Thyroid gland (tissue), 4 donors: Measurements from ENCODE around the gene NEMP1. TPM values are rescaled to one million over a fixed set of nuclear protein-coding genes. Genes with fewer than 3 reads are reported as not detected.

Source experiments
- DNase-seq, 2 donors: peaks; one replicate each; pipeline ENCODE4 v3.0.0-alpha.2; 2019
- H3K27ac ChIP-seq, 3 donors: fragments of 200-600 bp; sonication (generic); 1 replicate in 2 of 3; 2 replicates in 1 of 3; pipeline ENCODE4 v1.5.1; 2016 to 2019; ENCODE audit warnings: mild to moderate bottlenecking in 1 of 3, moderate library complexity in 1 of 3
- H3K27me3 ChIP-seq: fragments of 200-600 bp; sonication (generic); one replicate; pipeline ENCODE4 v1.5.1; 2019
- H3K36me3 ChIP-seq, 2 donors: fragments of 200-600 bp; sonication (generic); one replicate each; pipeline ENCODE4 v1.5.1; 2016 to 2019
- H3K4me1 ChIP-seq, 2 donors: fragments of 200-600 bp; sonication (generic); one replicate each; pipeline ENCODE4 v1.5.1; 2017 to 2019
- H3K4me3 ChIP-seq, 3 donors: fragments of 200-600 bp; sonication (generic); replicated peaks in 1 of 3; 1 replicate in 2 of 3; 2 replicates in 1 of 3; pipeline ENCODE4 v1.5.1; 2016; ENCODE audit warnings: mild to moderate bottlenecking in 1 of 3
- H3K9me3 ChIP-seq: fragments of 200-600 bp; sonication (generic); one replicate; pipeline ENCODE4 v1.5.1; 2017
- POLR2A ChIP-seq, 2 donors: fragments of 450-650 bp; IDR thresholded peaks; one replicate each; pipeline ENCODE4 v1.6.1; 2017; ENCODE audit warnings: antibody characterized with exemption in 2 of 2, mild to moderate bottlenecking in 2 of 2, moderate library complexity in 1 of 2
- WGBS, 2 donors: methylation state at CpG; one replicate each; pipeline ENCODE4 v1.1.5; 2017; 5-methylcytosine and 5-hydroxymethylcytosine counted together
- intact Hi-C: fragments of 100-400 bp; cut with DNase I; formaldehyde crosslinking; loops from one replicate; pipeline ENCODE4 v1.15.1; 2023
- total RNA-seq, 4 donors: library from RNA; depleted of rRNA; stranded (reverse); fragments of >200 nt; gene quantifications; one replicate each; pipeline ENCODE4 v1.2.3, GENCODE V29; 2016
- TF ChIP-seq, protein P1 (sequence below), 6 experiments: fragments of 200-600 bp in 3 of 6; fragments of 450-650 bp in 3 of 6; sonication (generic) in 3 of 6; IDR thresholded peaks; one replicate each; pipeline ENCODE4 v1.5.1; 2016 to 2019; ENCODE audit warnings: antibody characterized with exemption in 6 of 6, mild to moderate bottlenecking in 2 of 6, inconsistent platforms in 1 of 6, moderate library complexity in 1 of 6

The NEMP1 gene
- total RNA-seq, 4 donors from 2014 or later = 5.6 to 10.9 (median 9.2) TPM

DNA sequence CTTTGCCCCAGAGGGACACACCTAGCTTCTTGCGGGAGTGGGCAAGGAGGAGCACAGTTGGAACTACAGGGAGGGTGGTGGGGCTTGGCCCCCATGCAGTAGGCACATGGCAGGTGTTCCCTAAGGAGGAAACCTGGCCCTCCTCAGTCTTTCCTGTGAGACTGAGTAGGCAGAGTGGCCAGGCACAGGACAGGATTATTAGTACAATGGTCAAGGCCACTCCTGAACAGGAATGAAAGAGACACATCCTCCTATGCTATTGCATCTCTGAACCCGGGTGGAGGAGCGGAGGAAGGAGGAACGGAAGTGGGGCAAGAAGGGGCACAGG lies 29.5 kb downstream of the NEMP1 start:
- no peak overlapping the region for H3K4me3 ChIP-seq
- WGBS, 2 donors = 73 to 92% methylated on average over 4 of the region's 4 CpGs
- H3K36me3 ChIP-seq = no peaks in the 10 kb centered on the region
- H3K4me1 ChIP-seq = no peaks in the 10 kb centered on the region
- no peak for DNase-seq
- intact Hi-C loops = no loop called here
- no peaks in the 10 kb centered on the region for H3K9me3 ChIP-seq
- H3K27me3 ChIP-seq = no peaks in the 10 kb centered on the region
- no peak for TF ChIP-seq POLR2A (IDR thresholded peaks at IDR 0.05)
- H3K27ac ChIP-seq = no peak overlapping the region

DNA sequence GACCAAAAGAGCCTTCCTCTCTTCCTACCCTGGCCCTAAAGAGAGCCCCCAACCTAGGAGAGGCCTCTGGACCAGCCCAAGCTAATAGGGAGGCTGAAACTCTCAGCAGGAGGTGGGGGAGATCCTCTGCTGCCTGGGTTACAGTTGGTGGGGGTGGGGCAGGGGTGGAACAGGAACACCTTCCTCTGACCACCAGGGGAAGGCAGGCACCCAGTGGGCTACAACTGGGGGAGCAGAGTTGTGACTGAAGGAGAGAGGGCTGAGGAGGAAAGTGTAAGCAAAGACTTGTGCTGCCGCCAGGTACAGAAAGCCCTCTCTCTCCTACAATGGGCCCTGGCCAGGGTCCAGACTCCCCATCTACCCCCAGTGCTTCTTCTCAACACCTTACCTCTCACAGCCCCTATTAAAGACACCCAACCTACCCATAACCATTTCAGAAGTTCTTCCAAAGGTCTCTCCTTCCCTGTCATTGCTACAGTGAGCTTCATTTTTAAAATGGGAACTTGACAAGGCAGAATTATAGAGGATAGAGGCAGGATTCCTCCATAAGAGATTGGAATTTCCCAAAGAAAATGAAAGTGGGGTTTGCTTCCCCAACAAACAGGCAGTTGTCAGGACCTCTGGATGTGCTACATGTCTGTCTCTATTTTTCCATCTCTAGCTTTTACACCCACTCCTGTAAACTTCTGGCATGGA lies 30.0 kb downstream of the NEMP1 start:
- Histone ChIP-seq H3K4me3 (no peak overlapping the region), H3K9me3 (no peaks in the 10 kb centered on the region), H3K36me3 (no peaks in the 10 kb centered on the region), H3K4me1 (no peaks in the 10 kb centered on the region), H3K27ac (no peak overlapping the region), H3K27me3 (no peaks in the 10 kb centered on the region)
- 76 to 85% methylated on average over 1 of the region's 1 CpG for WGBS, 2 donors
- intact Hi-C loops = no loop called here
- DNase-seq = no peak
- TF ChIP-seq, protein P1, sequence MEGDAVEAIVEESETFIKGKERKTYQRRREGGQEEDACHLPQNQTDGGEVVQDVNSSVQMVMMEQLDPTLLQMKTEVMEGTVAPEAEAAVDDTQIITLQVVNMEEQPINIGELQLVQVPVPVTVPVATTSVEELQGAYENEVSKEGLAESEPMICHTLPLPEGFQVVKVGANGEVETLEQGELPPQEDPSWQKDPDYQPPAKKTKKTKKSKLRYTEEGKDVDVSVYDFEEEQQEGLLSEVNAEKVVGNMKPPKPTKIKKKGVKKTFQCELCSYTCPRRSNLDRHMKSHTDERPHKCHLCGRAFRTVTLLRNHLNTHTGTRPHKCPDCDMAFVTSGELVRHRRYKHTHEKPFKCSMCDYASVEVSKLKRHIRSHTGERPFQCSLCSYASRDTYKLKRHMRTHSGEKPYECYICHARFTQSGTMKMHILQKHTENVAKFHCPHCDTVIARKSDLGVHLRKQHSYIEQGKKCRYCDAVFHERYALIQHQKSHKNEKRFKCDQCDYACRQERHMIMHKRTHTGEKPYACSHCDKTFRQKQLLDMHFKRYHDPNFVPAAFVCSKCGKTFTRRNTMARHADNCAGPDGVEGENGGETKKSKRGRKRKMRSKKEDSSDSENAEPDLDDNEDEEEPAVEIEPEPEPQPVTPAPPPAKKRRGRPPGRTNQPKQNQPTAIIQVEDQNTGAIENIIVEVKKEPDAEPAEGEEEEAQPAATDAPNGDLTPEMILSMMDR (IDR thresholded peaks at IDR 0.05) = no peak
- TF ChIP-seq POLR2A (IDR thresholded peaks at IDR 0.05) = no peak

DNA sequence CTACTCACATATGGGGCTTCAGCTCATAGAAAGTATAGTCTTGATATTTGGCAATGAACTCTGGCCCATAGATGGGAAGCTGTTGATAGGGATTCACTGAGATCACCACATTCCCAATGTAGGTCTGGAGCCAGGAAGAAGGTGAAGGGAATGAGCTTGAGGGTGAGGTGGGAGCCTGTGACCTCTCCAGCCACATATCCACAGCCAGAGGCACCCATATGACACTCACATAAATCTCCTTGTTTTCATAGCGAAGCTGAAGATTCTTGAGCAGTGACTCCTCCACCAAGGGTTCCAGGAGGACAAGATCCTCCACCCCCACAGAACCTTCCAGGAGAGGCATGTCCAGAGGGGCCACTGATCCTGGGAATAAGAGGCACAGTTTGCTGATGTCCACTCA lies 30.6 kb downstream of the NEMP1 start:
- DNase-seq = no peak
- no peak overlapping the region for H3K4me3 ChIP-seq
- no peaks in the 10 kb centered on the region for H3K9me3 ChIP-seq
- H3K36me3 ChIP-seq = no peaks in the 10 kb centered on the region
- TF ChIP-seq POLR2A (IDR thresholded peaks at IDR 0.05) = no peak
- TF ChIP-seq, protein P1 (IDR thresholded peaks at IDR 0.05) = no peak
- intact Hi-C loops = no loop called here
- WGBS, 2 donors = 100% methylated on average over 1 of the region's 1 CpG
- no peaks in the 10 kb centered on the region for H3K4me1 ChIP-seq
- H3K27me3 ChIP-seq = no peaks in the 10 kb centered on the region
- no peak overlapping the region for H3K27ac ChIP-seq

DNA sequence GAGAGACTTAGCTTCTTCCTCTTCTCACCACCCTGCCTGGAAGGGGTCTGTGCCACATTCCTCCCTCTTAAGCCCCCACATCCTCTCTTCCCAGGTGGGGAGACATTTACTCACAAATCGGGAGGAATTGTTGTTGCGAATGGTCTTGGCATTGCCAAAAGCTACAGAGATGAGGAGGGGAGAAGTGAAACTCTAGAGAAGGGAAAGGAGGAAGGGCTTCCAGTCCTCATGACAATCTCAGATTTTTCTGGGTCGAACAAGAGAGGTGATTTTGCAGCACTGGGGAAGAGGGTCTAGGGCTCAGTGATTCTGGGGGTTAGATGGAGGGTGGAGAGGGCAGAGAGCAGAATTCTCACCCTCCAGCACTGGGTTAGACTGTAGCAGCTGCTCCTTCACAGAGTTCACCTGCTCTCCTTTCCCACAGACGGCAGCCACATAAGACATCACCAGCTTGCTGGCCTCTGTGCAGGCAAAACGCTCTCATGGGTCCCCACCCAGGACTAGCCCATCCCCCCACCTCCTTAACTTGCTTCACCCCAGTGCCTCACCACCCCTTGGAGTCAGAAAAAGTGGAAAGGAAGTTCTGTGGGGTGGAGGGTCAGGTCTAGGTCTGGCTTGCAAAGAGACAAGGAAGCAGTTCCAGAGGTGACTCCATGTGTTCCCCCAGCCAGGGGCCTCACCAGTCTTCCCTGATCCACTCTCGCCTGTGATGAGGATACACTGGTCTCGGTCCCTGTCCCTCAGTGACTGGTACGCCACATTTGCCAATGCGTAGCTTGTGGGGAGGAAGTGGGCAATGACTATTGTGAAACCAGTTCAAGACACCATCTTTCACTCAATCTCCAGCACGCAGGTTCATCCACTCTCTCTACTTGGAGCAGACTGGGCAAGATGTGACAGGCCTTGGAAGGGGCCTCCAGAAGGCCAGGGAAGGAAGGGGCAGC lies 31.4 kb downstream of the NEMP1 start:
- no peak overlapping the region for H3K4me3 ChIP-seq
- WGBS, 2 donors = 73 to 78% methylated on average over 10 of the region's 10 CpGs
- H3K27me3 ChIP-seq = no peaks in the 10 kb centered on the region
- no peak overlapping the region for H3K27ac ChIP-seq
- H3K4me1 ChIP-seq = no peaks in the 10 kb centered on the region
- intact Hi-C loops = no loop called here
- no peaks in the 10 kb centered on the region for H3K36me3 ChIP-seq
- DNase-seq = no peak
- H3K9me3 ChIP-seq = no peaks in the 10 kb centered on the region
- TF ChIP-seq POLR2A (IDR thresholded peaks at IDR 0.05) = no peak
- TF ChIP-seq, protein P1 (IDR thresholded peaks at IDR 0.05) = no peak

DNA sequence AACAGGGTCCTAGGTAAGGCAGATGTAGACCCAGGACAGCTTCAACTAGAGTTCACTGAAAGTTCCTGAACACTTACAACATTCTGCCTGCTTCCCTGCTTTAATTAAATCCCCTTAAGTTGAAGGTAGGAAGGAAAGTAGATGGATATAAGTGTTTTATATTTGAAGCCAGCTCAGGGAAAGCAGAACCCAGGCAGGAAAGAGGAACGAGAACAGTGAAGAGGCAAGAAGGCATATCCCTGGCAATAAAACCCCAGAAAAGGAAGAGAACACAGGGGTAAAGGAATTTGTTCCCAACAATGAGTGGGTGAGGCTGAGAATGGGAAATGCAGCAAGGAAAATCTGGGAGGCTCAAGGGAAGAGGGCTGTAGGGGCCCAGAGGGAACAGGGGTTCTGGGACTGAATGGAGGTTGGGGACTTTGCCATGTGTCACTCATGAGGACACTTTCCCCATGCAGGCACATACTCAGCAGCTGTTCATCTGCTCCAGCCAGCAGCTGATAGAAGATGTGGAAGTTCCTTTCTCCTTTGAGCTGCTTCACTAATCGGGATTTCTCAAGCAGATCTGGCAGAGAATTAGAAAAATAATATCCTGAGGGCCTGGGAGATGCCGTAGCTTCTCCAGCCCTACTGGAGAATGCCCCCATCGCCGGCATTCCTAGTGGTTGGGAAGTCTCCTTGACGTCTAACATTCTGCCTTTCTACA lies 32.4 kb downstream of the NEMP1 start:
- H3K27me3 ChIP-seq = no peaks in the 10 kb centered on the region
- TF ChIP-seq, protein P1 (IDR thresholded peaks at IDR 0.05) = no peak
- no peak for TF ChIP-seq POLR2A (IDR thresholded peaks at IDR 0.05)
- H3K27ac ChIP-seq = no peak overlapping the region
- no peak for DNase-seq
- no peaks in the 10 kb centered on the region for H3K4me1 ChIP-seq
- H3K36me3 ChIP-seq = no peaks in the 10 kb centered on the region
- H3K9me3 ChIP-seq = no peaks in the 10 kb centered on the region
- no peak overlapping the region for H3K4me3 ChIP-seq
- WGBS, 2 donors = 64 to 74% methylated on average over 6 of the region's 6 CpGs
- intact Hi-C loops = no loop called here
